ENCODE data around the gene MLANA.

MLANA gene

DNA sequence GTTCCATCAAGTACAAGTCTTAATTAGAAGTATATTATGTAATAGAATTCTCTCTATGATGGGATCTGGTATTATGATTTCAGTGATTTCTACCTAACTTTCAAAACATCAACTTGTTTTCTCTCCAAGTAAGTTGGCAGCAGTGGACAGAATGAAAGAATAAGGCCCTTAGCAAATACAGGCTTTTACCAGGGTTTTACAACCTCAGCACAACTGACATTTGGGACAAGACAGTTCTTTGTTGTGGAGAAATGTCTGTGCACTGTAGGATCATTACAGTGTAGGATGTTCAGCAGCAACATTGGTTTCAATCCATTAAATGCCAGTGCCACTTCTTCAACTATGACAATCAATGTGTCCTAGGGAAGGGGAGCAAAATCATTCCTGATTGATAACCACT, 48.8 kb downstream of the MLANA start:
- Histone ChIP-seq H3K4me1 (ENCODE audit: insufficient read depth, insufficient read length) (no peaks in the 10 kb centered on the region), H3K9me3 (ENCODE audit: insufficient read depth, low read length) (no peaks in the 10 kb centered on the region), H3K36me3 (ENCODE audit: insufficient read depth, insufficient read length, low read length) (no peaks in the 10 kb centered on the region), H3K9ac (ENCODE audit: insufficient read length, low read depth) (no peak overlapping the region), H3K27me3 (ENCODE audit: insufficient read depth, insufficient read length) (no peaks in the 10 kb centered on the region), H3K4me3 (ENCODE audit: insufficient read length, low read depth) (no peak overlapping the region)
- DNase-seq (ENCODE audit: low read depth, low spot score), result no peak
- no peak for TF ChIP-seq ZNF274 (IDR thresholded peaks at IDR 0.05; ENCODE audit: low read depth, low read length)
- TF ChIP-seq YY1 (IDR thresholded peaks at IDR 0.05; ENCODE audit: insufficient read depth, insufficient read length), result no peak
- TF ChIP-seq SUZ12 (IDR thresholded peaks at IDR 0.05; ENCODE audit: extremely low read depth, insufficient read depth, insufficient read length), result no peak

DNA sequence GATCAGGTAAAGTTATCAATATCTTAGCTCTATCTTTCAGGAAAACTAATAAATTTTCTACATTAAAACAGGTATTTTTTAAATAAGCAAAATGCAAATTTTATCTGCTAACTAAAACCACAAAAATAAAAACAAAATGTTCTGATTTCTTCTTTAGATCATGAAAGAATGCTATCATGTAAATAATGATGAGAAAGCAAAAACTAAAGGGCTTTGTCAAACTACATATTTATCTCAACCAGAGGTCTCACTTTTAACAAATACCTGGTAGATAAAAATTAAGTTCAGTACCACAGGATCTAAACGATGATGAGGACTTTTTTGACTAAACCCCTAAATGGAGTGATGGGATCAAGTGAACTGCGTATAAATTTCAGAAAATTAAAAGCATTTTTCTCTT, 50.5 kb downstream of the MLANA start:
- no peak overlapping the region for H3K4me3 ChIP-seq (ENCODE audit: insufficient read length, low read depth)
- no peaks in the 10 kb centered on the region for H3K36me3 ChIP-seq (ENCODE audit: insufficient read depth, insufficient read length, low read length)
- no peak overlapping the region for H3K9ac ChIP-seq (ENCODE audit: insufficient read length, low read depth)
- no peaks in the 10 kb centered on the region for H3K9me3 ChIP-seq (ENCODE audit: insufficient read depth, low read length)
- no peaks in the 10 kb centered on the region for H3K27me3 ChIP-seq (ENCODE audit: insufficient read depth, insufficient read length)
- TF ChIP-seq ZNF274 (IDR thresholded peaks at IDR 0.05; ENCODE audit: low read depth, low read length) (no peak), YY1 (IDR thresholded peaks at IDR 0.05; ENCODE audit: insufficient read depth, insufficient read length) (no peak), SUZ12 (IDR thresholded peaks at IDR 0.05; ENCODE audit: extremely low read depth, insufficient read depth, insufficient read length) (no peak)
- no peak for DNase-seq (ENCODE audit: low read depth, low spot score)
- H3K4me1 ChIP-seq (ENCODE audit: insufficient read depth, insufficient read length), result no peaks in the 10 kb centered on the region

DNA sequence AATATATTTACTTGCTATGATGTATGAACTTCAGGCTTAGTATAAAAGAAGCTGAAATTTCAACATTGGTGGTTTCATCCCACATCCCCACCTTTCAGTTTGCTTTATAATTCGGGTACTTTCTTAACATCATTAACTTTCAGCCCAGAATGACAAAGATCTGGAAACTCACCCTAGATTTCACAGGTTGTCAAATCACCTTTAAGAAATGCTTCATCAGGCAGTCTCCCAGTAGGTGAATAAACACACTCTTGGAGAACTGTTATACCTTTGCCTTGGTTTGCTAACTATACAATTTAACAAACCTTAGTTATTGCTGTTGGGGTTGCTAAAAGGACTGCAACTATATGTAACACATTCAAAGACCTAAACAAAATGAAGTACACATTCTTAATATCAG, 54.4 kb downstream of the MLANA start:
- no peak overlapping the region for H3K4me3 ChIP-seq (ENCODE audit: insufficient read length, low read depth)
- DNase-seq (ENCODE audit: low read depth, low spot score), result no peak
- H3K27me3 ChIP-seq (ENCODE audit: insufficient read depth, insufficient read length), result no peaks in the 10 kb centered on the region
- no peak overlapping the region for H3K9ac ChIP-seq (ENCODE audit: insufficient read length, low read depth)
- H3K9me3 ChIP-seq (ENCODE audit: insufficient read depth, low read length), result no peaks in the 10 kb centered on the region
- no peaks in the 10 kb centered on the region for H3K4me1 ChIP-seq (ENCODE audit: insufficient read depth, insufficient read length)
- no peaks in the 10 kb centered on the region for H3K36me3 ChIP-seq (ENCODE audit: insufficient read depth, insufficient read length, low read length)
- TF ChIP-seq YY1 (IDR thresholded peaks at IDR 0.05; ENCODE audit: insufficient read depth, insufficient read length) (no peak), SUZ12 (IDR thresholded peaks at IDR 0.05; ENCODE audit: extremely low read depth, insufficient read depth, insufficient read length) (no peak), ZNF274 (IDR thresholded peaks at IDR 0.05; ENCODE audit: low read depth, low read length) (no peak)

- DNase-seq (ENCODE audit: low read depth, low spot score), result peak; percentile 2
- Histone ChIP-seq H3K4me3 (ENCODE audit: insufficient read length, low read depth) (no peak overlapping the region), H3K36me3 (ENCODE audit: insufficient read depth, insufficient read length, low read length) (no peaks in the 10 kb centered on the region), H3K9me3 (ENCODE audit: insufficient read depth, low read length) (no peaks in the 10 kb centered on the region), H3K9ac (ENCODE audit: insufficient read length, low read depth) (no peak overlapping the region), H3K27me3 (ENCODE audit: insufficient read depth, insufficient read length) (no peaks in the 10 kb centered on the region), H3K4me1 (ENCODE audit: insufficient read depth, insufficient read length) (no peaks in the 10 kb centered on the region)
- no peak for TF ChIP-seq ZNF274 (IDR thresholded peaks at IDR 0.05; ENCODE audit: low read depth, low read length)
- no peak for TF ChIP-seq SUZ12 (IDR thresholded peaks at IDR 0.05; ENCODE audit: extremely low read depth, insufficient read depth, insufficient read length)
- TF ChIP-seq YY1 (IDR thresholded peaks at IDR 0.05; ENCODE audit: insufficient read depth, insufficient read length), result no peak
Observed at GRCh38 chr9:5947912-5948311, 57.2 kb downstream of the MLANA start.

GRCh38 chr9:5949103-5949699, 58.5 kb downstream of the MLANA start:
- no peak for TF ChIP-seq ZNF274 (IDR thresholded peaks at IDR 0.05; ENCODE audit: low read depth, low read length)
- no peaks in the 10 kb centered on the region for H3K27me3 ChIP-seq (ENCODE audit: insufficient read depth, insufficient read length)
- no peaks in the 10 kb centered on the region for H3K9me3 ChIP-seq (ENCODE audit: insufficient read depth, low read length)
- H3K4me1 ChIP-seq (ENCODE audit: insufficient read depth, insufficient read length), result no peaks in the 10 kb centered on the region
- H3K36me3 ChIP-seq (ENCODE audit: insufficient read depth, insufficient read length, low read length), result no peaks in the 10 kb centered on the region
- no peak overlapping the region for H3K9ac ChIP-seq (ENCODE audit: insufficient read length, low read depth)
- DNase-seq (ENCODE audit: low read depth, low spot score), result no peak
- H3K4me3 ChIP-seq (ENCODE audit: insufficient read length, low read depth), result no peak overlapping the region

- no peak overlapping the region for H3K9ac ChIP-seq (ENCODE audit: insufficient read length, low read depth)
Observed at GRCh38 chr9:5950261-5950660, 59.6 kb downstream of the MLANA start.

DNA sequence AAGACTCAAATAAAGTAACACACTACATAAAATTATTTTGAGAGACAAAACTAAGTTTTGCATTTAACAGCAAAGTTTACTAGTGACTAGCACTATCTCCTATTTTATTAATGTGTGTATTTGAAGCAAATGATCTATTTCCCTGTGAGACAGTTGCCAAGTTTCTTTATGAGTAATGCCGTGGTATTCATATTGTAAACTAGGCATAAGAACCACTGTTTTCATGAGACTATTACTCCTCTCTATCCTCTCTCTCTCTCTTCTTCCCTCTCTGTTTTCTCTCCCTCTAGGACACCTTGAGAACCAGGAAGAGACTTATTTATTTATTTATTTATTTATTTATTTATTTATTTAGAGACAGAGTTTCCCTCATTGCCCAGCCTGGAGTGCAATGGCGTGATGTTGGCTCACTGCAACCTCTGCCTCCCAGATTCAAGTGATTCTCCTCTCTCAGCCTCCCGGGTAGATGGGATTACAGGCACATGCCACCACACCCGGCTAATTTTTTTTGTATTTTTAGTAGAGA, 61.1 kb downstream of the MLANA start:
- H3K9me3 ChIP-seq (ENCODE audit: insufficient read depth, low read length), result no peaks in the 10 kb centered on the region
- no peak for DNase-seq (ENCODE audit: low read depth, low spot score)
- H3K4me3 ChIP-seq (ENCODE audit: insufficient read length, low read depth), result no peak overlapping the region
- no peaks in the 10 kb centered on the region for H3K36me3 ChIP-seq (ENCODE audit: insufficient read depth, insufficient read length, low read length)
- no peak overlapping the region for H3K9ac ChIP-seq (ENCODE audit: insufficient read length, low read depth)
- TF ChIP-seq SUZ12 (IDR thresholded peaks at IDR 0.05; ENCODE audit: extremely low read depth, insufficient read depth, insufficient read length), result no peak
- no peak for TF ChIP-seq ZNF274 (IDR thresholded peaks at IDR 0.05; ENCODE audit: low read depth, low read length)
- no peaks in the 10 kb centered on the region for H3K27me3 ChIP-seq (ENCODE audit: insufficient read depth, insufficient read length)
- H3K4me1 ChIP-seq (ENCODE audit: insufficient read depth, insufficient read length), result no peaks in the 10 kb centered on the region

More at GRCh38 chr9:5950261-5950660, 59.6 kb downstream of the MLANA start:
- no peak for DNase-seq (ENCODE audit: low read depth, low spot score)
- H3K9me3 ChIP-seq (ENCODE audit: insufficient read depth, low read length), result no peaks in the 10 kb centered on the region
- no peak for TF ChIP-seq SUZ12 (IDR thresholded peaks at IDR 0.05; ENCODE audit: extremely low read depth, insufficient read depth, insufficient read length)
- H3K4me1 ChIP-seq (ENCODE audit: insufficient read depth, insufficient read length), result no peaks in the 10 kb centered on the region
- H3K27me3 ChIP-seq (ENCODE audit: insufficient read depth, insufficient read length), result no peaks in the 10 kb centered on the region
- H3K36me3 ChIP-seq (ENCODE audit: insufficient read depth, insufficient read length, low read length), result no peaks in the 10 kb centered on the region
- H3K4me3 ChIP-seq (ENCODE audit: insufficient read length, low read depth), result no peak overlapping the region

Data from NT2/D1 (cell line).